A549 (cell line): ENCODE results near the gene ALDH1A3. TPM values are rescaled to one million over a fixed set of nuclear protein-coding genes. Genes with fewer than 3 reads are reported as not detected.

Source experiments
- ATAC-seq, 2 experiments: fragments of 200-7000 bp in 1 of 2; fragments of >200 bp in 1 of 2; cut with Nextera tagmentation in 1 of 2; cut with Tn5 transposase in 1 of 2; 3 replicates each; pipeline versions ENCODE4 v1.8.0 to v1.9.1; 2018 to 2020; ENCODE audit warnings: mild to moderate bottlenecking in 1 of 2, moderate library complexity in 1 of 2
- CTCF ChIA-PET: fragments of 300-600 bp; sonication (Branson Sonifier 250); formaldehyde crosslinking; extraction: SDS; loops from one replicate; lab custom pipeline; 2021; ENCODE audit warnings: antibody characterized with exemption, inconsistent platforms; lab: Yijun Ruan, JAX
- POLR2A ChIA-PET: fragments of 350-600 bp; formaldehyde crosslinking; extraction: SDS; loops from one replicate; lab custom pipeline; 2021; ENCODE audit warnings: antibody characterized with exemption, inconsistent platforms; lab: Yijun Ruan, JAX
- DNase-seq, 2 experiments: peaks; one replicate each; pipeline versions ENCODE4 v3.0.0 to v3.0.0-alpha.2; 2011 to 2016; ENCODE audit warnings: low read depth in 1 of 2, low spot score in 1 of 2
- FAIRE-seq: peaks from 2 replicates; lab custom pipeline; 2011; peaks lifted over from hg19 to GRCh38; lab: Jason Lieb, UNC
- H3K27ac ChIP-seq, 2 experiments: fragments of >200 bp; sonication (Bioruptor Twin); formaldehyde crosslinking; 3 replicates each; pipeline ENCODE4 v1.5.1; 2016 to 2017
- H3K4me1 ChIP-seq: fragments of >200 bp; sonication (Bioruptor Twin); formaldehyde crosslinking; 3 replicates; pipeline ENCODE4 v1.6.1; 2016
- H3K4me2 ChIP-seq: fragments of >200 bp; sonication (Bioruptor Twin); formaldehyde crosslinking; 3 replicates; pipeline ENCODE4 v1.6.1; 2016
- H3K4me3 ChIP-seq: fragments of >200 bp; sonication (Bioruptor Twin); formaldehyde crosslinking; 3 replicates; pipeline ENCODE4 v1.5.1; 2016
- H3K9me3 ChIP-seq: fragments of >200 bp; sonication (Bioruptor Twin); formaldehyde crosslinking; 3 replicates; pipeline ENCODE4 v1.6.1; 2016
- CBX2 ChIP-seq: fragments of 200-600 bp; sonication (generic); IDR thresholded peaks from 2 replicates; pipeline ENCODE4 v1.6.1; 2016; ENCODE audit warnings: low read depth, mild to moderate bottlenecking, borderline replicate concordance
- CBX8 ChIP-seq: fragments of 200-600 bp; sonication (generic); IDR thresholded peaks from 2 replicates; pipeline ENCODE4 v1.6.1; 2016
- CEBPB ChIP-seq, 2 experiments: fragments of >200 bp in 1 of 2; sonication (Bioruptor Twin) in 1 of 2; formaldehyde crosslinking in 1 of 2; IDR thresholded peaks; 2 replicates each; pipeline ENCODE4 v1.6.1; 2012 to 2016
- EHMT2 ChIP-seq: fragments of 200-600 bp; sonication (generic); IDR thresholded peaks from 2 replicates; pipeline ENCODE4 v1.6.1; 2016; ENCODE audit warnings: antibody characterized with exemption, low read depth, mild to moderate bottlenecking, moderate library complexity
- EP300 ChIP-seq, 2 experiments: fragments of >200 bp; sonication (Bioruptor Twin); formaldehyde crosslinking; IDR thresholded peaks; 2 replicates in 1 of 2; 3 replicates in 1 of 2; pipeline ENCODE4 v1.6.1; 2016 to 2017
- ESRRA ChIP-seq: fragments of 150-350 bp; IDR thresholded peaks from 2 replicates; pipeline ENCODE4 v1.6.1; 2014; ENCODE audit warnings: mild to moderate bottlenecking, low read length, borderline replicate concordance
- FOSB ChIP-seq: fragments of 250-450 bp; sonication (Bioruptor Pico); IDR thresholded peaks from 2 replicates; pipeline ENCODE4 v1.5.0; 2020; ENCODE audit warnings: mild to moderate bottlenecking, moderate library complexity
- FOXS1 ChIP-seq: fragments of 250-450 bp; sonication (Bioruptor Pico); IDR thresholded peaks from 2 replicates; pipeline ENCODE4 v1.5.0; 2020; ENCODE audit warnings: mild to moderate bottlenecking, moderate library complexity
- HOXB5 ChIP-seq: fragments of 250-450 bp; sonication (Bioruptor Pico); IDR thresholded peaks from 2 replicates; pipeline ENCODE4 v1.5.0; 2020; ENCODE audit warnings: mild to moderate bottlenecking, moderate library complexity
- KDM5A ChIP-seq: fragments of 200-600 bp; sonication (generic); IDR thresholded peaks from 2 replicates; pipeline ENCODE4 v1.6.1; 2016; ENCODE audit warnings: antibody characterized with exemption, mild to moderate bottlenecking
- MAFK ChIP-seq: fragments of 450-650 bp; IDR thresholded peaks from 2 replicates; pipeline ENCODE4 v1.6.1; 2014; ENCODE audit not compliant: partially characterized antibody
- RARB ChIP-seq: fragments of 250-450 bp; sonication (Bioruptor Pico); IDR thresholded peaks from 2 replicates; pipeline ENCODE4 v1.8.0; 2021; ENCODE audit warnings: mild to moderate bottlenecking, moderate library complexity
- SREBF2 ChIP-seq: fragments of 450-650 bp; IDR thresholded peaks from 2 replicates; pipeline ENCODE4 v1.6.1; 2014; ENCODE audit warnings: mild to moderate bottlenecking, moderate library complexity
- WGBS: methylation state at CpG from one replicate; pipeline ENCODE4 v1.1.6; 2017; ENCODE audit errors: missing lambda C conversion rate; 5-methylcytosine and 5-hydroxymethylcytosine counted together
- polyA plus RNA-seq, 4 experiments: library from polyadenylated mRNA; depleted of rRNA in 3 of 4; stranded (reverse); fragments of >200 nt; fragmentation: RNase III in 1 of 4; extraction: RNeasy Plus Mini Kit Qiagen cat#74134 plus additional on column Dnase treatment in 1 of 4; gene quantifications; 2 replicates in 3 of 4; 3 replicates in 1 of 4; pipeline ENCODE4 v1.2.3, GENCODE V29; 2011 to 2017
- TF ChIP-seq, protein P1 (sequence below): fragments of >200 bp; sonication (Bioruptor Twin); formaldehyde crosslinking; IDR thresholded peaks from 3 replicates; pipeline ENCODE4 v1.5.1; 2016
- TF ChIP-seq, protein P2 (sequence below): IDR thresholded peaks from 2 replicates; pipeline ENCODE4 v1.6.1; 2012
- TF ChIP-seq, protein P3 (sequence below): fragments of 150-350 bp; IDR thresholded peaks from 2 replicates; pipeline ENCODE4 v1.6.1; 2014; ENCODE audit warnings: low read depth, mild to moderate bottlenecking, low read length
- TF ChIP-seq, protein P4 (sequence below): fragments of 450-650 bp; IDR thresholded peaks from 2 replicates; pipeline ENCODE4 v1.6.1; 2014; ENCODE audit warnings: antibody characterized with exemption
- TF ChIP-seq, protein P5 (sequence below): fragments of >200 bp; sonication (Bioruptor Twin); formaldehyde crosslinking; IDR thresholded peaks from 3 replicates; pipeline ENCODE4 v1.6.1; 2016
- TF ChIP-seq, protein P6 (sequence below): fragments of 200-600 bp; sonication (generic); IDR thresholded peaks from 2 replicates; pipeline ENCODE4 v1.6.1; 2016; ENCODE audit warnings: antibody characterized with exemption, mild to moderate bottlenecking, moderate library complexity

Gene ALDH1A3
- polyA plus RNA-seq, 2 of the 4 experiments (the other 2 are of a cell fraction), result 11.5 to 11.9 TPM

DNA sequence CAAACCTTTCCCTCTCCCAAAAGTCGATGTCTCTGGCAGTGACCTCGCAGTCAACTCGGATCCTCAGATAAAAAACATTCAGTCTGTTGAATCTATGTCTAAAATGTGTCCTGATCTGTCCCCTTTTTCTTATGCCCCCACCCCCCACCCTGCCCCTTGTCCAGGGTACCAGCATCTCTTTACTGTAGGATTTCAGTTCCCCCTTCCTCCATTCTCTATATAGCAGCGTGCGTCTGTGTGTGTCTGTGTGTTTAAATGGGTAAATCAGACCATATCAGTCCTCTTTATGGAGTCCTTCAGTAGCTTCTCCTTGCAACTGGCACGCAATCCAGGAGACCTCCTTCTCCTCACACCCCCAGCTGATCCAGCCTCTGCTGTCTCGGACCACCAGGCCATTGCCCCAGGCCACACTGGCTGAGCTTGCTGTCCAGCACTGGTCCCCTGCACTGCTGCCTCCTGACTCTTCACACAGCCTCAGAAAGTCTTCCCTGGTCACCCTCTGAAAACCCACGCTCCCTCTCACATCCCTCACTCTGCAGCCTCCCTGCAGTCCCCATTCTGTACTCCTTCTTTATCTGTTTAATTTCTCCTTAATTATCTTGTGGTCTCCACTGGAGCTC is 41.0 kb downstream of the ALDH1A3 start:
- ChIA-PET CTCF (interaction anchor here (0.7 to 23.2 kb wide), 13 partner anchors 9 to 147 kb away, joined by 3 to 950 read pairs (median 10); no protein-coding TSS in a partner anchor), POLR2A (interaction anchor here (1.6 to 4.7 kb wide), 3 partner anchors 9 to 87 kb away, joined by 3 to 52 read pairs (median 43); no protein-coding TSS in a partner anchor)
- 0 out of 3 replicates have a peak, but pooled peaks cover 2% of the 10 kb centered on the region for H3K9me3 ChIP-seq
- peak overlapping the region; percentile 92 for H3K4me2 ChIP-seq
- H3K27ac ChIP-seq, result peak overlapping the region; percentile 94 to 95; a peak in 4 of 6 replicates
- TF ChIP-seq CBX2, result no peak
- TF ChIP-seq, protein P1, sequence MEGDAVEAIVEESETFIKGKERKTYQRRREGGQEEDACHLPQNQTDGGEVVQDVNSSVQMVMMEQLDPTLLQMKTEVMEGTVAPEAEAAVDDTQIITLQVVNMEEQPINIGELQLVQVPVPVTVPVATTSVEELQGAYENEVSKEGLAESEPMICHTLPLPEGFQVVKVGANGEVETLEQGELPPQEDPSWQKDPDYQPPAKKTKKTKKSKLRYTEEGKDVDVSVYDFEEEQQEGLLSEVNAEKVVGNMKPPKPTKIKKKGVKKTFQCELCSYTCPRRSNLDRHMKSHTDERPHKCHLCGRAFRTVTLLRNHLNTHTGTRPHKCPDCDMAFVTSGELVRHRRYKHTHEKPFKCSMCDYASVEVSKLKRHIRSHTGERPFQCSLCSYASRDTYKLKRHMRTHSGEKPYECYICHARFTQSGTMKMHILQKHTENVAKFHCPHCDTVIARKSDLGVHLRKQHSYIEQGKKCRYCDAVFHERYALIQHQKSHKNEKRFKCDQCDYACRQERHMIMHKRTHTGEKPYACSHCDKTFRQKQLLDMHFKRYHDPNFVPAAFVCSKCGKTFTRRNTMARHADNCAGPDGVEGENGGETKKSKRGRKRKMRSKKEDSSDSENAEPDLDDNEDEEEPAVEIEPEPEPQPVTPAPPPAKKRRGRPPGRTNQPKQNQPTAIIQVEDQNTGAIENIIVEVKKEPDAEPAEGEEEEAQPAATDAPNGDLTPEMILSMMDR, result no peak
- TF ChIP-seq ESRRA, result no peak
- TF ChIP-seq CBX8, result no peak
- TF ChIP-seq, protein P2, sequence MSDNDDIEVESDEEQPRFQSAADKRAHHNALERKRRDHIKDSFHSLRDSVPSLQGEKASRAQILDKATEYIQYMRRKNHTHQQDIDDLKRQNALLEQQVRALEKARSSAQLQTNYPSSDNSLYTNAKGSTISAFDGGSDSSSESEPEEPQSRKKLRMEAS, result no peak
- TF ChIP-seq KDM5A, result no peak
- TF ChIP-seq, protein P3, sequence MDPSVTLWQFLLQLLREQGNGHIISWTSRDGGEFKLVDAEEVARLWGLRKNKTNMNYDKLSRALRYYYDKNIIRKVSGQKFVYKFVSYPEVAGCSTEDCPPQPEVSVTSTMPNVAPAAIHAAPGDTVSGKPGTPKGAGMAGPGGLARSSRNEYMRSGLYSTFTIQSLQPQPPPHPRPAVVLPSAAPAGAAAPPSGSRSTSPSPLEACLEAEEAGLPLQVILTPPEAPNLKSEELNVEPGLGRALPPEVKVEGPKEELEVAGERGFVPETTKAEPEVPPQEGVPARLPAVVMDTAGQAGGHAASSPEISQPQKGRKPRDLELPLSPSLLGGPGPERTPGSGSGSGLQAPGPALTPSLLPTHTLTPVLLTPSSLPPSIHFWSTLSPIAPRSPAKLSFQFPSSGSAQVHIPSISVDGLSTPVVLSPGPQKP, result no peak
- no peak for TF ChIP-seq EP300 (IDR thresholded peaks at IDR 0.05)
- TF ChIP-seq, protein P4, sequence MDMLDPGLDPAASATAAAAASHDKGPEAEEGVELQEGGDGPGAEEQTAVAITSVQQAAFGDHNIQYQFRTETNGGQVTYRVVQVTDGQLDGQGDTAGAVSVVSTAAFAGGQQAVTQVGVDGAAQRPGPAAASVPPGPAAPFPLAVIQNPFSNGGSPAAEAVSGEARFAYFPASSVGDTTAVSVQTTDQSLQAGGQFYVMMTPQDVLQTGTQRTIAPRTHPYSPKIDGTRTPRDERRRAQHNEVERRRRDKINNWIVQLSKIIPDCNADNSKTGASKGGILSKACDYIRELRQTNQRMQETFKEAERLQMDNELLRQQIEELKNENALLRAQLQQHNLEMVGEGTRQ, result no peak
- TF ChIP-seq FOXS1 (CRISPR knock-in tag), result no peak
- no peak for TF ChIP-seq RARB (CRISPR knock-in tag)
- no peak for TF ChIP-seq SREBF2
- TF ChIP-seq, protein P5, sequence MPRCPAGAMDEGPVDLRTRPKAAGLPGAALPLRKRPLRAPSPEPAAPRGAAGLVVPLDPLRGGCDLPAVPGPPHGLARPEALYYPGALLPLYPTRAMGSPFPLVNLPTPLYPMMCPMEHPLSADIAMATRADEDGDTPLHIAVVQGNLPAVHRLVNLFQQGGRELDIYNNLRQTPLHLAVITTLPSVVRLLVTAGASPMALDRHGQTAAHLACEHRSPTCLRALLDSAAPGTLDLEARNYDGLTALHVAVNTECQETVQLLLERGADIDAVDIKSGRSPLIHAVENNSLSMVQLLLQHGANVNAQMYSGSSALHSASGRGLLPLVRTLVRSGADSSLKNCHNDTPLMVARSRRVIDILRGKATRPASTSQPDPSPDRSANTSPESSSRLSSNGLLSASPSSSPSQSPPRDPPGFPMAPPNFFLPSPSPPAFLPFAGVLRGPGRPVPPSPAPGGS, result no peak
- TF ChIP-seq EHMT2, result no peak
- TF ChIP-seq HOXB5 (CRISPR knock-in tag), result no peak
- TF ChIP-seq, protein P6, sequence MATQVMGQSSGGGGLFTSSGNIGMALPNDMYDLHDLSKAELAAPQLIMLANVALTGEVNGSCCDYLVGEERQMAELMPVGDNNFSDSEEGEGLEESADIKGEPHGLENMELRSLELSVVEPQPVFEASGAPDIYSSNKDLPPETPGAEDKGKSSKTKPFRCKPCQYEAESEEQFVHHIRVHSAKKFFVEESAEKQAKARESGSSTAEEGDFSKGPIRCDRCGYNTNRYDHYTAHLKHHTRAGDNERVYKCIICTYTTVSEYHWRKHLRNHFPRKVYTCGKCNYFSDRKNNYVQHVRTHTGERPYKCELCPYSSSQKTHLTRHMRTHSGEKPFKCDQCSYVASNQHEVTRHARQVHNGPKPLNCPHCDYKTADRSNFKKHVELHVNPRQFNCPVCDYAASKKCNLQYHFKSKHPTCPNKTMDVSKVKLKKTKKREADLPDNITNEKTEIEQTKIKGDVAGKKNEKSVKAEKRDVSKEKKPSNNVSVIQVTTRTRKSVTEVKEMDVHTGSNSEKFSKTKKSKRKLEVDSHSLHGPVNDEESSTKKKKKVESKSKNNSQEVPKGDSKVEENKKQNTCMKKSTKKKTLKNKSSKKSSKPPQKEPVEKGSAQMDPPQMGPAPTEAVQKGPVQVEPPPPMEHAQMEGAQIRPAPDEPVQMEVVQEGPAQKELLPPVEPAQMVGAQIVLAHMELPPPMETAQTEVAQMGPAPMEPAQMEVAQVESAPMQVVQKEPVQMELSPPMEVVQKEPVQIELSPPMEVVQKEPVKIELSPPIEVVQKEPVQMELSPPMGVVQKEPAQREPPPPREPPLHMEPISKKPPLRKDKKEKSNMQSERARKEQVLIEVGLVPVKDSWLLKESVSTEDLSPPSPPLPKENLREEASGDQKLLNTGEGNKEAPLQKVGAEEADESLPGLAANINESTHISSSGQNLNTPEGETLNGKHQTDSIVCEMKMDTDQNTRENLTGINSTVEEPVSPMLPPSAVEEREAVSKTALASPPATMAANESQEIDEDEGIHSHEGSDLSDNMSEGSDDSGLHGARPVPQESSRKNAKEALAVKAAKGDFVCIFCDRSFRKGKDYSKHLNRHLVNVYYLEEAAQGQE, result no peak
- TF ChIP-seq MAFK, result no peak
- TF ChIP-seq CEBPB (IDR thresholded peaks at IDR 0.05), result no peak
- no peak for TF ChIP-seq FOSB (CRISPR knock-in tag)
- FAIRE-seq (no peak), DNase-seq (no peak), ATAC-seq (no peak)
- 86% methylated on average over 8 of the region's 8 CpGs for WGBS
- peaks cover 17% of the 10 kb centered on the region for H3K4me1 ChIP-seq
- H3K4me3 ChIP-seq, result peak overlapping the region; percentile 79; the same call in 2 of the 3 replicates
